NCI-H1930 (cell line): ENCODE measurements around the gene POLR2E.
"Not testable (repeated sequence)": the region's sequence is repeated elsewhere in the genome, so short reads cannot be mapped to it uniquely, and the experiment has no call there.

Source experiments
- DNase-seq, 2 experiments: peaks; one replicate each; lab custom pipeline; 2025; lab: John Stamatoyannopoulos, UW

POLR2E gene

GRCh38 chr19:1125601-1126467 lies 30.7 kb upstream of the POLR2E start:
- no peak for DNase-seq

GRCh38 chr19:1123885-1124677 lies 28.9 kb upstream of the POLR2E start:
- DNase-seq, result no peak

- no peak for DNase-seq
Observed at GRCh38 chr19:1123381-1123780, 28.2 kb upstream of the POLR2E start.

DNA sequence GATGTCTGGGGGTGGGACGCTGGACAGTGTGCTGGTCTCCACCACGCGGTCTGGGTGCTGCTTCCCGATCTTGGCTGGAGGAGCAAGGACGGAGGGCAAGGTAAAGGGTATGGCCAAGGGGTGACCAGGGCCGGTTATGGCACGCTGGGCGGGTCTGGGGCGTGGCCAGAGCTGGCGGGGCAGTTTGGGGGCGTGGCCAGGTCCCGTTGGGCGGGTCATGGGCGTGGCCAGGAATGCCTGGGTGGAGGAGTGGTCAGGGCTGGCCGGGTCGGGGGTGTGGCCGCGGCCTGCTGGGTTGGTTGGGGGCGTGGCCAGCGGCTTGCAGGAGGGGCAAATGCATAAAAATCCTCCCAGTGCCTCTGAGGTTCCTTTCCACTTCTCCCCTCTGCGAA lies 27.8 kb upstream of the POLR2E start:
- no peak for DNase-seq

GRCh38 chr19:1122021-1122971 lies 27.1 kb upstream of the POLR2E start:
- DNase-seq, result no peak

DNA sequence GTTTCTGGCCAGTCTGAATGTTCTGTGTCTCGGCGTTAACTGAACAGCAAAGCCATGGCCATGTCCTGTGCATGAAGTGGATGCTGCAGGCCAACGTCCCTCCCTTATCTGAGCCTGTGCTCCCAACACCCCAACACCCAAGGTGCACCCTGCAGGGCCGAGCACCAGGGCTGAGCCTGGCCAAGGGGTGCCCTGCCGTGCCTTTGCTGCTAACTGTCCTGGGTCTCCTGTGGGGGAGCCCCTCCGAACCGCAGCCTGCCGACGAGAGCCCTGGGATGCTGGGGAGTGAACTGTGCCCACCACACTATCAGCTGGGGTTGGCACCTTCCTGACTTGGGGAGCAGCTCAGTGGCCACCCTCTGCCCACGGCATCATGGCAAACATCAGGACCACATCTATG lies 26.2 kb upstream of the POLR2E start:
- no peak for DNase-seq

DNA sequence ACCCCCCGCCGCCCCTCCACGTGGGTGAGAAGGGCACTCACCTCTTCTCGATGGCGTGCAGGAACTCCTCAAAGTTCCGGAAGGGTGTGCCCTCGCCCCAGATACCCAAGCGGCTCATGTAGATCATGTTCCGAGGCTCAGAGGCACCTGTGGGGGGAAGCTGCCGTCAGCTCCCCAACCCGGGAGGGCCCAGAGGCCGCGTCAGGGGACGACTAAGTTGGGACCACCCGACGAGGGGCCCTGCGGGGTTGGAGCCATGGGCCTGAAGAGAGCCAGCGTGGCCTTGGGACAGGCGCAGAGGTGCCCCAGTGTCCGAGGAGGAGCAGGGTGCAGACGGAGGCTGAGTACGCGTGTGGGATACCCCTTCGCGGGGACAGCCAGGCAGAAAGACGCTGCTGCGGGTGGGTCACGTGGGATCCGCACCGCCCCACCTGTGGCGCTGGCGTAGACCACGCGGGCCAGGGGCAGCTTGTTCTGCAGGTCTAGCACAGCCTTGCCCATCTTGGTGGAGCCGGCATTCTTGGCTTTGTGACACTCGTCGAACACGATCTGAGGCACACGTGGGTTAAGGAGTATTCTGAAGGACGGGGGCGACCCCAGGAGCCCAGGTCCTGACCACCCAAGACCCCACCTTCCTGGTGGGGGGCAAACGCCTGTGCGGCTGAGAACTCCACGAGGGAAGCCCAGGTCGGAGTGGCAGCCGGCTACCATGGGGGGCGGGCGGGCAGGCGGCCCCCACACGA lies 24.5 kb upstream of the POLR2E start:
- no peak for DNase-seq

- DNase-seq, result no peak
Observed at GRCh38 chr19:1118999-1119398, 23.8 kb upstream of the POLR2E start.

DNA sequence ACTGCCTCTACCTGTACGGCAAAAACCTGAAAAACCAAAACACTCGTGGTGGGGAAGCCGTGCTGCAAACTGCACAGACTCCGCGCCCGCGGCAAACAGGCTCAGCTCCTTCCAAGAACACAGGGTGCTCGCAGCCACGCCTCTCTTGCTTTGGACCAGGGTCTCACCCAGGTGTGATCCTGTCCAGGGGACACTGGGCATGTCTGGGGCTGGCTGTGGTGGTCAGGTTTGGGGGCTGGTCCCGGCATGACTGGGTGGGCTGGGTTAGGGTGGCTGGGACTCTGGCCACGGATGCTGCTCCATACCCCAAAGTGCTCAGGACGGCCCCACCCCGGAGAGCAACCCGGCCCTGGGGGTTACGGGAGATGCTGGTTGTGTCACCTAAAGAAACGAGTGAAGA lies 22.5 kb upstream of the POLR2E start:
- no peak for DNase-seq

- DNase-seq, result no peak
Observed at GRCh38 chr19:1116726-1117581, 21.8 kb upstream of the POLR2E start.

- DNase-seq, result no peak
Observed at GRCh38 chr19:1115646-1116420, 20.7 kb upstream of the POLR2E start.

DNA sequence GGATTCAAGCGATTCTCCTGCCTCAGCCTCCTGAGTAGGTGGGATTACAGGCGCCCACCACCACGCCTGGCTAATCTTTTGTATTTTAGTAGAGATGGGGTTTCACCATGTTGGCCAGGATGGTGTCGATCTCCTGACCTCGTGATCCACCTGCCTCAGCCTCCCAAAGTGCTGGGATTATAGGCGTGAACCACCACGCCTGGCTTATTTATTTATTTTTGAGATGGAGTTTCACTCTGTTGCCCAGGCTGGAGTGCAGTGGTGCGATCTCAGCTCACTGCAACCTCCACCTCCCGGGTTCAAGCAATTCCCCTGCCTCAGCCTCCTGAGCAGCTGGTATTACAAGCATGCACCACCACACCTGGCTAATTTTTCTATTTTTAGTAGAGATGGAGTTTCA lies 19.6 kb upstream of the POLR2E start:
- not testable (repeated sequence) for DNase-seq

- DNase-seq, result no peak
Observed at GRCh38 chr19:1113986-1114483, 18.9 kb upstream of the POLR2E start.

GRCh38 chr19:1113030-1113985 lies 18.1 kb upstream of the POLR2E start:
- DNase-seq, result peak in 1 of 2 experiments; percentile 31

DNA sequence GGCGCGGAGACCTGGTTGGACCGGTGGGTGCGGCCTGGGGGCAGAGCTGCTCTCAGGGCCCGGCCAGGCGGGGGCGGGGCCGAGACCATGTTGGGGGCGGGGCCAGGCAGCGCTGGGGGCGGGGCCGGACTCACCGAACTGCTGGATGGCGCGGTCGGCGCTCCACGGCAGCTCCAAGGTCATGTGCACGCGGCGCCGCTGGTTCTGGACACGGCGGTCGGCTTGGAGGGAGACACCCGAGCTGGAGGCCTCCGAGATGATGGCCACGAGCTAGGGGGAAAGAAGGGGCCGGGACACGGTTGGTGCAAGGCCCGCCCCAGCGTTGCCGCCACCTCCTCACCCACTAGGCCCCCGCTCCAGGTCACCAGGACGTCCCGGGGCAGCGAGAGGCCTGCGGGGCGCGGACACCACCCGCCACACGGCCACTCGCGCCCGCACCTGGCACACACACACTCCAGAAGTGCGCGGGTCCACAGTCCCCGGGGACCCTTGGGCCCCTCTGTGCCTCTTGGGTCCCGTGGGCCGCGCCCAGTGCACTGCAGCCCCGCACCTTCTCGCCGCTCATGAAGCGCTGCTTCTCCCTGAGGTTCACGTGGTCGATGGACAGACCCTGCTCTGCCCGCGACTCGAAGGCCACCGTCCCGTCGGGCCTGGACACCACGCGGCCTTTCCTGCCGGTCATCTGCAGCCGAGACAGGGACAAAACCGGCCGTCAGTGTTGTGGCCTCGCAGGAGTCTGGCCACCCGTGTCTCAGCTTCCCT lies 17.3 kb upstream of the POLR2E start:
- no peak for DNase-seq

GRCh38 chr19:1111641-1112267 lies 16.6 kb upstream of the POLR2E start:
- DNase-seq, result no peak
